ENCODE data around the gene ECE1.
"Not testable (repeated sequence)": the region's sequence is repeated elsewhere in the genome, so short reads cannot be mapped to it uniquely, and the experiment has no call there.

Gene ECE1

DNA sequence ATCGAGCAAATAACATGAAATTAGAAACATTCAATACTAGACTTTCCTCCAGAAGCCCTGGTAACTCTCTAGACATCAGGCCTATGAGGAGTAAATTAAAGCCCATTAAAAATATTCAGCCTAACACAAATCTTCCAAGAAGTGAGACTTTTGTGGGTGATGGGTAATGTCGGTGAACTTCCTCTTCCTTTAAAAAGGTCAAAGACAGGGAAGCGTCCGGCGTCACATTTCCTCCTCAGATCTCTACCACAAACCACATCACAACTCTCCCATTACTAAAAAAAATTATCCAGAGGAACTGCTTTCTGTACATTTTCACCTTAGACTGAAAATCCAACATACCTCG lies 115.0 kb downstream of the ECE1 start:
- no peak for DNase-seq

DNA sequence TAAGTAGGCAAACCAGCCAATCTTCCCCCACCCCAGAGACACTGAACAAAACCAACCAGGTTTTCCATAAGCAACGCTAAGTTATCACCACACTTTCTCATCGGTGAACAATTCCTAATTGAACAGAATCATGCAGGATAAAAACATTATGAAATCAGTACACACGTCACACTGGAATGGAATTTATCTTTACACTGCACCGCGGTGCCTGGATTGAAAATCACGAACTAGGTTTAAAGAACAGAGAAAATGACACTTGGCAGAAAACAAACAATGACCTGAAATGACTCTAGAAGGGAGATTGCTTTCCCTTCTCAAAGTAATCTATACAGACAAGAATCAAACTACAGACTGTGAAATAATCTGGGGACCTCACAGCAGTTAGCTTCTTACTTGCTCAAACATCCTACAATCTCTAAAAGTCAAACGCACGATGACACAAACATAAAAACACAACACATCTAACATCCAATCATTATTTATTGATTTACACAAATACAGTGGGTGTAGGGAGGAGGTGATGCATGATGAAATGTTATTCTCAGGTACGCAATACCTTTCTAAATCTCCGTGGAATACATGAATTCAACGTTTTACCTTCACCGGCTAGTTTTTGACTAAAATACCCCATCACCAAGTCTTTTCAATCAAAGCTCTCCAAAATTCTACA lies 115.5 kb downstream of the ECE1 start:
- no peak for DNase-seq

DNA sequence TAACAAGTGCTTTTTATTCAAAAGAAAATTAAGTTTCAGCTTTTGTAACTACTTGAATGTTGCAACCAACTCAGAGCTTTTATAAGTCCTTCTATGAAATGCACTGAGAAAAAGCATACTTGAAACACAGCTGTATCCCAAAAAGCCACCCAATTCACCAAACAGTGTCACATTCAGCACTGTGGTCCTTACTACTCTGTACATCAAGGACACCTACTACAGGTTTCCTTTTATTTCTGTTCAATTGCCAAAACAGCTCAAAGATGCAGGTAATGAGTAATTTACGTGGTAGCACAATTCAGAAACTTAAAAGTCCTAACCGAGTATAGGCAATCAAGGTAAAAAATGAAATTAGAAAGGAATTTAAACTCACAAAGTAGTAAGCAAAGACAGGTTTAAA lies 116.0 kb downstream of the ECE1 start:
- DNase-seq: no peak

DNA sequence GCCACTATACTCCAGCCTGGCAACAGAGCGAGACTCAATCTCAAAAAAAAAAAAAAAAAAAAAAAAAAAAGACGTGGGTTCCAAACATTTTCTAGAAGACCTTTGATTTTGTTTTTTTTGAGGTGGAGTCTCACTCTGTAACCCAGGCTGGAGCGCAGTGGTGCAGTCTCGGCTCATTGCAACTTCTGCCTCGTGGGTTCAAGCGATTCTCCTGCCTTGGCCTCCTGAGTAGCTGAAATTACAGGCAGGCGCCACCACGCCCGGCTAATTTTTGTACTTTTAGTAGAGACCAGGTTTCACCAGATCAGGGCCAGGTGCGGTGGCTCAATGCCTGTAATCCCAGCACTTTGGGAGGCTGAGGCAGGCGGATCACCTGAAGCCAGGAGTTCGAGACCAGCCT lies 117.2 kb downstream of the ECE1 start:
- DNase-seq: not testable (repeated sequence)

DNA sequence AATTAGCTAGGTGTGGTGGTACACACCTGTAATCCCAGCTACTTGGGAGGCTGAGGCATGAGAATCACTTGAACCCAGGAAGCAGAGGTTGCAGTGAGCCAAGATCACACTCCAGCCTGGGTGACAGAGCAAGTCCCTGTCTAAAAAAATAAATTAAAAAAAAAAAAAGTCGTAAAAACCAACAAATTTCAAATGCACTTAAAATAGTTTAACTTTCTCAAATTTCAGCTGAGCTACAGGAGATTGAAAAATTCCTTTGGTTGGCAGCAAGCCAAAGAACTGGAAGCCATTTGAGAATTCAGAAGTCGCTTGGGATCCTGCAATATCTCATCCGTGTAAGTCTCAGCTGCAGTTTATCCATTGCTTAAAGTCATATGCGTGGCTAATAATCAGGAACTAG lies 119.4 kb downstream of the ECE1 start:
- not testable (repeated sequence) for DNase-seq

DNA sequence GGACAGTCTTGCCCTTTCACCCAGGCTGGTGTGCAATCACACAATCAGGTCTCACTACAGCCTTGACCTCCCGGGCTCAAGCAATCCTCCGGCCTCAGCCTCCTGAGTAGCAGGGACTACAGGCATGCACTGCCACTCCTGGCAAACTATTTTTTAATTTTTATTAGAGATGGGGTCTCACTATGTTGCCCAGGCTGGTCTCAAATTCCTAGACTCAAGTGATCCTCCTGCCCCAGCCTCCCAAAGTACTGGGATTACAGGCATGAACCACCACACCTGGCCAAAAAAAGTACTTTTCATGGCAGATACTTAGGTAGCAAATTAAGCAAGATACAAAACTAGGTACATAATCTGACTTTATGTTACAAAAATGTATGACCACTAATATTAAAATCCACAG lies 121.8 kb downstream of the ECE1 start:
- no peak for DNase-seq
